Neural progenitor cell (in vitro differentiated cells): Measurements from ENCODE around the gene PLAGL1.
A peak's percentile ranks its signal among the peaks of the same experiment; 100 is the strongest.

ENCODE experiments used
- EZH2 ChIP-seq: fragments of 200-600 bp; sonication (generic); IDR thresholded peaks from 2 replicates; pipeline ENCODE4 v1.6.1; 2017; ENCODE audit warnings: antibody characterized with exemption, mild to moderate bottlenecking, moderate library complexity
- TF ChIP-seq, protein P1 (sequence below): fragments of 200-600 bp; sonication (generic); IDR thresholded peaks from 2 replicates; pipeline ENCODE4 v1.5.1; 2017; ENCODE audit warnings: antibody characterized with exemption, mild to moderate bottlenecking

DNA sequence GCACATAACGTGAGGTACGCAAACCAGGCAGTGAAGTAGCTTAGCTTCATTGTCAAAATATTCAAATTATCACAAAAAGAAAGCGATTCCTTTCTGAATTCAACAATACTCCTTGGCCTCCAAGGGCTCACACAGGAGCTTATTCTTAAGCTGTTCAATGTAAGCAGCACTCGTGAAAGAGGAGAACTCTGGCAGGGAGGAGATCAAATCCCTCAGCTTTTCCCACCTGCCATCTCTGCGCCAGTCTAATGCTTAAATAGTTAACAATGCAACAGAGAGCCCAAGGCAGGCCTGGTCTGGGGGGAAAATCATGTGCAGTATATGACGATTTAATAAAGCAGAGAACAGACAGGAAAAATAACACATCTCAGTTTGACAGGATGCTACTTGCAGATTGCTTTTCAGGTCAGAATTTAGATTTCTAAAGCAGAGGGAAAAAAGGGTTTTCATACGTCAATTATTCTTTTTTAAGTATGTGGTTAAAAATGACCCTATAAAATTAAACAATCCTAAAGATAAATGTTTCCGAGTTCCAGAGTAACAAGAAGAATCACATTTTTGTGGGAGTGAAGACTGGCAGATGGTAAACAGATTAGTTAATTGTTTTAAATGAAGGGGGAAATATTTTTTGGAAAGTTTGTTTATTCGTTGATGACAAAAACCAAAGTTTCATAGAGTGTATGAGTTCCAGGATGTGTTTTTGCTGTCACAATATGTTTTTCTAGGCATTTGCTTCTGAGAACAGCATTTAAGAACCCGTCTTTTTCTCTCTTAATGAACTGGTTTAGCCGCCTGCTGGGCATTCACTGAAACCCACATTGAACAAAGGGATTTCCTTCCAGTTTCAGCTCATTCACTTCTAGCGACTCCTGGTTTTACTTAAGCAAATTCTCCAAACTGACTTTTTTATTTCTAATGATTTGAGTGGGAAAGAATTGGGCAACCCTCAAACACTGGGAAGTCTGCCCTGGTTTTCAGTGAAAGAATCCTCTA, 45.9 kb downstream of the PLAGL1 start:
- TF ChIP-seq, protein P1, sequence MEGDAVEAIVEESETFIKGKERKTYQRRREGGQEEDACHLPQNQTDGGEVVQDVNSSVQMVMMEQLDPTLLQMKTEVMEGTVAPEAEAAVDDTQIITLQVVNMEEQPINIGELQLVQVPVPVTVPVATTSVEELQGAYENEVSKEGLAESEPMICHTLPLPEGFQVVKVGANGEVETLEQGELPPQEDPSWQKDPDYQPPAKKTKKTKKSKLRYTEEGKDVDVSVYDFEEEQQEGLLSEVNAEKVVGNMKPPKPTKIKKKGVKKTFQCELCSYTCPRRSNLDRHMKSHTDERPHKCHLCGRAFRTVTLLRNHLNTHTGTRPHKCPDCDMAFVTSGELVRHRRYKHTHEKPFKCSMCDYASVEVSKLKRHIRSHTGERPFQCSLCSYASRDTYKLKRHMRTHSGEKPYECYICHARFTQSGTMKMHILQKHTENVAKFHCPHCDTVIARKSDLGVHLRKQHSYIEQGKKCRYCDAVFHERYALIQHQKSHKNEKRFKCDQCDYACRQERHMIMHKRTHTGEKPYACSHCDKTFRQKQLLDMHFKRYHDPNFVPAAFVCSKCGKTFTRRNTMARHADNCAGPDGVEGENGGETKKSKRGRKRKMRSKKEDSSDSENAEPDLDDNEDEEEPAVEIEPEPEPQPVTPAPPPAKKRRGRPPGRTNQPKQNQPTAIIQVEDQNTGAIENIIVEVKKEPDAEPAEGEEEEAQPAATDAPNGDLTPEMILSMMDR, result peak; percentile 58
- TF ChIP-seq EZH2, result no peak
